ENCODE measurements around the gene FGFRL1. TPM values are rescaled to one million over a fixed set of nuclear protein-coding genes. Genes with fewer than 3 reads are reported as not detected.

FGFRL1 gene
- polyA plus RNA-seq, 1 donor, result 12.6 TPM

DNA sequence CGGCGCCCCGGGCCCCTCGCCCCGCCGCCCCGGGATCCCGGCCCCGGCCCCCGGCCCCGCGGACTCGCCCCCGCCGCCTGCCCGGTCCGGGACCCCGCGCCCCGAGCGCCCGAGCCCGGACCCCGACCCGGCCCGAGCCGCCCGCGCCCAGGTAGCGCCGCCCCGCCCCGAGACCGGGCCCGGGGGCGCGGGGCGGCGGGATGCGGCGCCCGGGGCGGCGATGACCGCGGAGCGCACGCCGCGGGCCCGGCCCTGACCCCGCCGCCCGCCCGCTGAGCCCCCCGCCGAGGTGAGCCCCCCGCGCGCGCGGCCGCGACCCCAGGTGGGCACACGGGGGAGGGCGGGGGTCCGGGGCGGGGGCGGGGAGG is 224 bp downstream of the FGFRL1 start:
- no peak overlapping the region for H3K27ac ChIP-seq (ENCODE audit: low read length)
- WGBS (ENCODE audit: insufficient coverage, low lambda C conversion rate), result no CpG with 5 or more reads among the region's 69 CpGs

DNA sequence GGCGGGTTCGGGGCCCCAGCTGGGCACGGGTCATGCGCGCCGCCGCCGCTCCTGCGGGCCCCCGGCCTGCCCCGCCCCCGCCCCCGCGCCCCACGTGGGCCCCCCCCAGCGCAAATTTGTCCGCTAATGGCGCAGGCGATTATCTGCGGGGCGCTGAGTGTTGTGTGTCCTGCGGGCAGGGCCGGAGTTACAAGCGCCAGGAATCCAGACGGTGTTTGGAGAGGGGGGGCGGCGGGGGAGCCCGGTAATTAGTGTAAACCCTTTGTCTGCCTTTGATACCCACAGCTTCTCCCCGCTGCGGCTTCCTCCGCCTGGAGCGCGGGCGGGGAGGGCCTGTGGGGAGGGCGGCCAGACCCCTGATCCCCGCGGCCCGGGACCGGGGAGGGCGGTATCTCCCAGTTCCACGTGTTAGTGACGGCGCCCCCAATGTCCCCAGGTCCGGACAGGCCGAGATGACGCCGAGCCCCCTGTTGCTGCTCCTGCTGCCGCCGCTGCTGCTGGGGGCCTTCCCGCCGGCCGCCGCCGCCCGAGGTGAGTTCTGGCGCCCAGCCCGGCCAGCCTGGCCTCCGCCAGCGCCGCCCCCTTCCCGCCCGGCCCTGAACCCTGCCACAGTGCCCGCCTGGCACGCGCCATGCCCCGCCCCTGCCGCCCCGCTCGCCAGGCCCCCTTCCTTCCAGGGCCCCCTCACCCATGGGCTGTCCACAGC is 761 bp downstream of the FGFRL1 start:
- H3K27me3 ChIP-seq (ENCODE audit: control insufficient read depth, insufficient read depth, low read length), result peaks cover 25% of the 10 kb centered on the region

More for the DNA sequence above, 224 bp downstream of the FGFRL1 start:
- Histone ChIP-seq H3K4me3 (ENCODE audit: low read length) (no peak overlapping the region), H3K4me1 (ENCODE audit: control insufficient read depth, insufficient read depth, low read length) (peaks cover 29% of the 10 kb centered on the region), H3K27me3 (ENCODE audit: control insufficient read depth, insufficient read depth, low read length) (peaks cover 30% of the 10 kb centered on the region), H3K9me3 (ENCODE audit: control insufficient read depth, low read depth, low read length) (peaks cover 4% of the 10 kb centered on the region), H3K36me3 (ENCODE audit: control insufficient read depth, insufficient read depth, low read length) (peaks cover 3% of the 10 kb centered on the region)
- DNase-seq, result no peak

DNA sequence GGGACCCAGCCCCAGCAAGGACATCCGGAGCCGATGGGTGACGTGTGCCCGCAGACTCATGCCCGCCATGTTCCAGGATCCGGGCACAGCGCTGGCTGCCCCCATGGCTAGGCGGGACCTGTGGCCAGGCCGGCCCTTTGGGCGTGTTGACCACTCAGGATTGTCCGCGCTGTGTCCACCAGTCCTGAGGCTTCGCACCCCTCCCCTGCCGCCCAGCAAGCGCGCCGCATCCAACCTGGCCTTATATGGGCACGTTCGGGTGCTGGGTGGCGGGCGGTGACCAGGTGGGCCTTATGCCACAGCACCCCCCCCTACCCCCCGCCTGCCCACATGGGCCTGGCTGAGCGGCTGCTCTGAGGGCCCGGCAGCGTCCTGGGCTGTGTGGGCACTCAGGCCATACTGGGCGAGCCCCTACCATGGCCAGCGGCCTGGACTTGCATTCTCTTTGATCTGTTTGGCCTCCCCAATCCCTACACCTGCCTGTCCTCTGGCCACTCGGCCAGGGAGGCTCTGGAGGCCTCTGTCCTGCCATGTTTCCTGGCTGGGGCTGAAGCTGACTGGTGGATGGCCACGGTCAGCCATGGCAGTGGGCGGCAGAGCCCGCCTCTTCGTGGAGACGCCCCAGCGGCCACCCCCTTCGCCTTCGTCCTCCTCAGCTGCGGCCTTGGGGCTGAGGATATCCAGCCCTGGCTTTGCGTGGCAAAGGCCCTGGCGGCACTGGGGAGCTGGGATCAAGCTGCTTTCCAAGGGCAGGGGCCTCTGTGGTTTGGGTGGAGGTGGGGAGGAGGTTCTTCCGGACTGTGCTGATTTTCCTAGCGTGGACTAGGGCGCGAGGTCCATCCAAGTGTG is 2.0 kb downstream of the FGFRL1 start:
- Histone ChIP-seq H3K27me3 (ENCODE audit: control insufficient read depth, insufficient read depth, low read length) (peaks cover 14% of the 10 kb centered on the region), H3K4me3 (ENCODE audit: low read length) (no peak overlapping the region), H3K4me1 (ENCODE audit: control insufficient read depth, insufficient read depth, low read length) (peaks cover 29% of the 10 kb centered on the region), H3K36me3 (ENCODE audit: control insufficient read depth, insufficient read depth, low read length) (peaks cover 3% of the 10 kb centered on the region), H3K9me3 (ENCODE audit: control insufficient read depth, low read depth, low read length) (peaks cover 4% of the 10 kb centered on the region), H3K27ac (ENCODE audit: low read length) (no peak overlapping the region)
- no peak for DNase-seq
- WGBS (ENCODE audit: insufficient coverage, low lambda C conversion rate), result no CpG with 5 or more reads among the region's 43 CpGs

More for the DNA sequence above, 761 bp downstream of the FGFRL1 start:
- peaks cover 29% of the 10 kb centered on the region for H3K4me1 ChIP-seq (ENCODE audit: control insufficient read depth, insufficient read depth, low read length)
- no peak overlapping the region for H3K27ac ChIP-seq (ENCODE audit: low read length)
- H3K36me3 ChIP-seq (ENCODE audit: control insufficient read depth, insufficient read depth, low read length), result peaks cover 3% of the 10 kb centered on the region
- no CpG with 5 or more reads among the region's 69 CpGs for WGBS (ENCODE audit: insufficient coverage, low lambda C conversion rate)
- DNase-seq, result peak in 1 of 2 donors; percentile 54
- H3K9me3 ChIP-seq (ENCODE audit: control insufficient read depth, low read depth, low read length), result peaks cover 4% of the 10 kb centered on the region
- peak overlapping the region; percentile 51 for H3K4me3 ChIP-seq (ENCODE audit: low read length)

DNA sequence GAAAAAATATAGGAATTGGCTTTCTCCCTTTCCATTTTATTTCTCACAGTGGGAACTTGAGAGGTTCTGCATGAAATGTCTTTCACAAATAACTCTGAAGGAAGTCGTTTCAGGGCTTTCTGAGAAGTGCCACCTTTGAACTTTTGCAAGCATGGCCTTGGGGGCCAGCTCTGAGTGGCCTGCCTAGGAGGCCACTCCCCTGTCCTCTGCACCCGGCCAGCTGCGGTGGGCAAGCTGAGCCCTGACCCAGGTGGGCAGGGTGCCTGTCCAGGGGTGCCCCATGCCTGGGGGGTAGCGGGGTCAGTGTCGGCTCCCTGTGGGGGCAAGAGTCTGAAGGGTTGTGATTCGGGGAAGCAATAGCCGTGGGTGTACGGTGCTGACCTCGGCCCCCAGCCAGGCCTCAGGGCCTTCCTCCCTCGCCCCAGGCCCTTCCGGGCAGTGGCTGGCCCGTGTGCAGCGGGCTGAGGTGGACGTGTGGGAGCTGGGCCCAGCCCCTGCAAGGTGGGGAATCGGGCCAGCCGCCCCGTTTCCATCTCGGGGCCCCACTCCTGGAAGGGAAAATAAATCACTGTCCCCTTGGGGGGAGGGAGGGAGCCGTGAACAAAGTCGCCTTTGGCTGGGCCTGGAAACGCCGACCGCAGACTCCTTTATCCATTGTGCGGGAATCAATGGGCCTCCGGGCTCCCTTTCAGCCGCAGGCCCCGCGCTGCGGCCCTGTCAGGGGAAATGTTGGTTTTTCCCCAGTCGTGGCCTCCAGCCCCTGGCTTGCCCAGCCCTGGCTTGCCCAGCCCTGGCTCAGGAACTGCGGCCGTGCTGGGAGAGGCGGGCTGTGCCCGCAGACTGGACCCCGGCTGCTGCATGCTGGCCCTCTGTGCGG is 3.1 kb downstream of the FGFRL1 start:
- Histone ChIP-seq H3K9me3 (ENCODE audit: control insufficient read depth, low read depth, low read length) (peaks cover 4% of the 10 kb centered on the region), H3K36me3 (ENCODE audit: control insufficient read depth, insufficient read depth, low read length) (peaks cover 3% of the 10 kb centered on the region), H3K4me3 (ENCODE audit: low read length) (no peak overlapping the region), H3K27ac (ENCODE audit: low read length) (no peak overlapping the region), H3K27me3 (ENCODE audit: control insufficient read depth, insufficient read depth, low read length) (peaks cover 5% of the 10 kb centered on the region), H3K4me1 (ENCODE audit: control insufficient read depth, insufficient read depth, low read length) (peaks cover 22% of the 10 kb centered on the region)
- no peak for DNase-seq
- WGBS (ENCODE audit: insufficient coverage, low lambda C conversion rate), result 100% methylated on average over 1 of the region's 36 CpGs

DNA sequence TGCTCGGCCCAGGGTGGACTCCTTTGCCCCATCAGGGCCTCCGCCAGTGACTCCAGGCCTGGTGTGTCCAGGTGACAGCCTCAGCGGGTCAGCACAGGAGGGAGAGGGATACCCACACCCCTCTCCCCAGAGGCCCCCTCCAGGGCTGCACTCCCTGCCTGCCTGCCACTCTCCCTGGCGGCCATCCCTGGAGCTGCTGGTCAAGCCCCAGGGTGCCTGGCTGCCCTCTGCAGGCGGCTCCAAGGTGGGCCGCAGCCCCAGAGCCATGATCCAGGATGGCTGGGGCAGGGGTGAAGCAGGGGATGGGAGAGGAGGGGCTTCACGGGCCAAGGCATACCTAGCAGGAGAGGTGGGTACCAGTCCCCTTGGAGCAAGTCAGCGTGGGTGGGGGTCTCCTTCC is 3.8 kb downstream of the FGFRL1 start:
- H3K4me3 ChIP-seq (ENCODE audit: low read length), result no peak overlapping the region
- H3K4me1 ChIP-seq (ENCODE audit: control insufficient read depth, insufficient read depth, low read length), result peaks cover 21% of the 10 kb centered on the region
- H3K27ac ChIP-seq (ENCODE audit: low read length), result no peak overlapping the region
- H3K36me3 ChIP-seq (ENCODE audit: control insufficient read depth, insufficient read depth, low read length), result peaks cover 3% of the 10 kb centered on the region
- peaks cover 4% of the 10 kb centered on the region for H3K27me3 ChIP-seq (ENCODE audit: control insufficient read depth, insufficient read depth, low read length)
- peaks cover 4% of the 10 kb centered on the region for H3K9me3 ChIP-seq (ENCODE audit: control insufficient read depth, low read depth, low read length)
- WGBS (ENCODE audit: insufficient coverage, low lambda C conversion rate), result no CpG with 5 or more reads among the region's 8 CpGs
- no peak for DNase-seq

DNA sequence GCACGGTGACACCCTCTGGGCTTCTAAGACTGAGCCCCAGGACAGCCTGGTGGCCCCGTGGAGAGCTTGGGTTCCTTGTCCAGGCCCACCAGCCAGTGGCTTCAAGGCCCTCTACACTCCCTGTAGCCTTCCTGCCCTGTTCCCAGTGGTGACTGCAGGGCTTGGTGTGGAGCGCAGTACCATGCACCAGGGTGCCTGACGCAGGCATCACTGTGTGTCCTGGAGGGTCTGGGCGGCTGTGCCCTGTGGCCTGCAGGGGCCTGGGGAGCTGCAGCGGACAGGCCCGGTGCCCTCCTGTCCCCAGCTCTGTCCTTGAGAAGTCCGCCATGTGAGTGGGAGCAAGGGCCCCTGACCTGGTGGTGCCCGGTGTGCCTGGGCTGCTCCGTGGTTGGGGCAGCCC is 4.3 kb downstream of the FGFRL1 start:
- Histone ChIP-seq H3K9me3 (ENCODE audit: control insufficient read depth, low read depth, low read length) (peaks cover 4% of the 10 kb centered on the region), H3K27ac (ENCODE audit: low read length) (no peak overlapping the region), H3K27me3 (ENCODE audit: control insufficient read depth, insufficient read depth, low read length) (no peaks in the 10 kb centered on the region), H3K4me3 (ENCODE audit: low read length) (no peak overlapping the region), H3K4me1 (ENCODE audit: control insufficient read depth, insufficient read depth, low read length) (peaks cover 16% of the 10 kb centered on the region), H3K36me3 (ENCODE audit: control insufficient read depth, insufficient read depth, low read length) (peaks cover 3% of the 10 kb centered on the region)
- WGBS (ENCODE audit: insufficient coverage, low lambda C conversion rate), result no CpG with 5 or more reads among the region's 10 CpGs
- DNase-seq, result no peak

DNA sequence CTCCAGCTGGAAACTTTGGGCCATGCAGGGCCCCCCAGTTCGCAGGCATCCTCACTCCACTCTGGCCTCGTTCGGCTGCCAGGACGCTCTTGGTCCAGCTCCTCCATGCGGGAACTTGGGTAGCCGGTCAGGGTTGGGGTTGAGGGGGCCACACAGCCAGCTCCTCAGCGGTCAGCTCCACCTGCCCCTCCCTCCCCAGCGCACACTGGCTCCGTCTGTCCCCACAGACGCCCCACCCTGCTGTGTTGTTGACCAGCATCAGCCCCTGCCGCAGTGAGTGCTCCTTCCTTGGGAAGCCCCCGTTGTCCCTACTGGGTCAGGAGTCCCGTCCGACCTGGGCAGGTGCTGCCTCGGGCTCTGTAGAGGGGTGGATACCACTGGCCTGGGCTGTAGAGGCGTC is 5.8 kb downstream of the FGFRL1 start:
- Histone ChIP-seq H3K9me3 (ENCODE audit: control insufficient read depth, low read depth, low read length) (peaks cover 4% of the 10 kb centered on the region), H3K27ac (ENCODE audit: low read length) (no peak overlapping the region), H3K36me3 (ENCODE audit: control insufficient read depth, insufficient read depth, low read length) (peaks cover 3% of the 10 kb centered on the region), H3K4me1 (ENCODE audit: control insufficient read depth, insufficient read depth, low read length) (peaks cover 13% of the 10 kb centered on the region), H3K4me3 (ENCODE audit: low read length) (no peak overlapping the region), H3K27me3 (ENCODE audit: control insufficient read depth, insufficient read depth, low read length) (no peaks in the 10 kb centered on the region)
- no CpG with 5 or more reads among the region's 16 CpGs for WGBS (ENCODE audit: insufficient coverage, low lambda C conversion rate)
- no peak for DNase-seq

DNA sequence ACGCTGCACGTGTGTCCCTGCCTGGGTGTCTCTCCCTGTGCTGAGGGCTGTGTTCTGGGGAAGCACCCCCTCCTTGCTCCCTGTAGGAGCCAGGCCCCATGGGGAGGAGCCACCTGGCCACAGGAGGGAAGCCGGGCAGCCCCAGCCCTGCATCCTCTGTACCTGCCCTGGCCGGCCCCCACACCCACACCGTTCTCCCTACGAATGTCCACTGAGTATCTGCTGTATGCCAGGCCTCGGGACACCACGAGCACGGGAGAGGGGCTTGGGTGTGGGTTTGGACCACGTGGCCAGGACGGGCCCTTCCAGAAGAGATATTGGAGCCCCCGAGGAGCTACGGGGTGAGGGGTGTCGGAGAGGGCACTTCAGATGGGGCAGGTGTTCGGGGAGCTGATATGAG is 6.3 kb downstream of the FGFRL1 start:
- no peak overlapping the region for H3K4me3 ChIP-seq (ENCODE audit: low read length)
- H3K9me3 ChIP-seq (ENCODE audit: control insufficient read depth, low read depth, low read length), result peaks cover 4% of the 10 kb centered on the region
- no peak overlapping the region for H3K27ac ChIP-seq (ENCODE audit: low read length)
- no peaks in the 10 kb centered on the region for H3K27me3 ChIP-seq (ENCODE audit: control insufficient read depth, insufficient read depth, low read length)
- no CpG with 5 or more reads among the region's 15 CpGs for WGBS (ENCODE audit: insufficient coverage, low lambda C conversion rate)
- DNase-seq, result no peak
- peaks cover 13% of the 10 kb centered on the region for H3K4me1 ChIP-seq (ENCODE audit: control insufficient read depth, insufficient read depth, low read length)
- H3K36me3 ChIP-seq (ENCODE audit: control insufficient read depth, insufficient read depth, low read length), result peaks cover 3% of the 10 kb centered on the region

DNA sequence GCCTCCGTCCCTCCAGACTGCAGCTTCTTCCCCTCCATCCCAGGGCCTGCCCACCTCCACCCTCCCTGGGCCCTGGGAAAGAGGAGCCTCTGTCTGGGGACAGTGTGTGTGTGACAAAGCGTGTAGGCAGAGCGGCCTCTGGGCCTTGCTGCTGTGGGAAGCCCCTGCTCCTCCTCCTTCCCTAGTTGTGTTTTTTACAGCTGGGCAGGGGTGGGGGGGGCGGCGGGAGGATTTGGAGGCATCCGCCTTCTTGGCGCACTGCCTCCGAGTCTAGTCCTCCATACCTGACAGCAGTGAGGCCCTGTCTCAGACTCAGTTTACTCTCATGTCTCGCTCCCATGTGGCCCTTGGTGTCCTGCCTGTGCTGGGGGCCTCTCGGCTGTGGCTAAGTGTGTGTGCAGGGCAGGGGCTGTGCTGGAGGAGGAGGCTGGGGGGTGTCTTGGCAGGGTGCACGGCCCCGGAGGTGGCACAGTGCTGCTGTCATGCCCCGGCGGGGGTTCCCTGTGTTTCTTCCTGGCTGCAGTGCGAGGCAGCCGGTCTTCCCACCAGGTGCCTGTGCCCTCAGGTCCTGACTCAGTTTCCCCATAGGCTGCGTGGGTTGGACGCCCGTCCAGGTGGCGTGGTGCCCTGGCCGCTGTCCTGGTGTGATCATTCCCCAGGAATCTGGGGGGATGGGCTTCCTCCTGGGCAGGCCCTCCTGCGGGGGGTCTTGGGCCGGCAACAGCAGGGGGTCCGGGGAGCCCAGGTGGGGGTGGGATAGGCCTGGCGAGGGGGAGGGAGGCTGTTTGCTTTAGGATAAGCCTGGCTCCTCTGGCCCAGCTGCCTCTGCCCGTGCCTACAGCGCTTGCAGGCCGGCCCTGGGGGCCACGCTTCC is 7.0 kb downstream of the FGFRL1 start:
- H3K4me1 ChIP-seq (ENCODE audit: control insufficient read depth, insufficient read depth, low read length), result peaks cover 13% of the 10 kb centered on the region
- no peak overlapping the region for H3K27ac ChIP-seq (ENCODE audit: low read length)
- H3K27me3 ChIP-seq (ENCODE audit: control insufficient read depth, insufficient read depth, low read length), result no peaks in the 10 kb centered on the region
- no peak overlapping the region for H3K4me3 ChIP-seq (ENCODE audit: low read length)
- DNase-seq, result no peak
- no peaks in the 10 kb centered on the region for H3K9me3 ChIP-seq (ENCODE audit: control insufficient read depth, low read depth, low read length)
- H3K36me3 ChIP-seq (ENCODE audit: control insufficient read depth, insufficient read depth, low read length), result peaks cover 2% of the 10 kb centered on the region
- WGBS (ENCODE audit: insufficient coverage, low lambda C conversion rate), result no CpG with 5 or more reads among the region's 29 CpGs
